ENCODE measurements around the gene CACFD1. TPM values are rescaled to one million over a fixed set of nuclear protein-coding genes. Genes with fewer than 3 reads are reported as not detected.

Gene CACFD1
- total and polyA plus RNA-seq, 7 experiments from 2014 or later = 0.56 to 4.7 (median 3.1) TPM

- Mint-ChIP-seq H3K27me3 (peaks cover 0 to 6% (median 0%) of the 10 kb centered on the region in 5 donors), H3K36me3 (no peaks in the 10 kb centered on the region), H3K9me3 (peaks cover 0 to 4% (median 0%) of the 10 kb centered on the region in 11 donors), H3K4me1 (no peaks in the 10 kb centered on the region), H3K27ac (no peak overlapping the region), H3K4me3 (no peak overlapping the region)
- intact Hi-C loops (cut with micrococcal nuclease) = no loop called here
- ATAC-seq = no peak
- Histone ChIP-seq H3K9me3 (ENCODE audit: control insufficient read depth in 2 of 3, low read length in 3 of 3) (no peaks in the 10 kb centered on the region), H3K27ac (ENCODE audit: low read depth, low read length) (no peak overlapping the region), H3K27me3 (ENCODE audit: control insufficient read depth in 2 of 2, insufficient read depth in 2 of 2, low read length in 2 of 2) (no peaks in the 10 kb centered on the region), H3K36me3 (ENCODE audit: control insufficient read depth in 2 of 3, insufficient read depth in 3 of 3, low read length in 3 of 3) (no peaks in the 10 kb centered on the region), H3K4me3 (ENCODE audit: low read length) (no peak overlapping the region), H3K4me1 (ENCODE audit: control insufficient read depth in 2 of 2, insufficient read depth in 2 of 2, low read length in 2 of 2) (no peaks in the 10 kb centered on the region)
- no peak for DNase-seq
- ChIA-PET POLR2A (no interaction called here), CTCF (interaction anchor here (0.6 to 1.9 kb wide), 4 partner anchors 8 to 331 kb away, joined by 3 to 13 read pairs (median 4); no protein-coding TSS in a partner anchor)
Observed at GRCh38 chr9:133494636-133495326, 35.0 kb downstream of the CACFD1 start.

DNA sequence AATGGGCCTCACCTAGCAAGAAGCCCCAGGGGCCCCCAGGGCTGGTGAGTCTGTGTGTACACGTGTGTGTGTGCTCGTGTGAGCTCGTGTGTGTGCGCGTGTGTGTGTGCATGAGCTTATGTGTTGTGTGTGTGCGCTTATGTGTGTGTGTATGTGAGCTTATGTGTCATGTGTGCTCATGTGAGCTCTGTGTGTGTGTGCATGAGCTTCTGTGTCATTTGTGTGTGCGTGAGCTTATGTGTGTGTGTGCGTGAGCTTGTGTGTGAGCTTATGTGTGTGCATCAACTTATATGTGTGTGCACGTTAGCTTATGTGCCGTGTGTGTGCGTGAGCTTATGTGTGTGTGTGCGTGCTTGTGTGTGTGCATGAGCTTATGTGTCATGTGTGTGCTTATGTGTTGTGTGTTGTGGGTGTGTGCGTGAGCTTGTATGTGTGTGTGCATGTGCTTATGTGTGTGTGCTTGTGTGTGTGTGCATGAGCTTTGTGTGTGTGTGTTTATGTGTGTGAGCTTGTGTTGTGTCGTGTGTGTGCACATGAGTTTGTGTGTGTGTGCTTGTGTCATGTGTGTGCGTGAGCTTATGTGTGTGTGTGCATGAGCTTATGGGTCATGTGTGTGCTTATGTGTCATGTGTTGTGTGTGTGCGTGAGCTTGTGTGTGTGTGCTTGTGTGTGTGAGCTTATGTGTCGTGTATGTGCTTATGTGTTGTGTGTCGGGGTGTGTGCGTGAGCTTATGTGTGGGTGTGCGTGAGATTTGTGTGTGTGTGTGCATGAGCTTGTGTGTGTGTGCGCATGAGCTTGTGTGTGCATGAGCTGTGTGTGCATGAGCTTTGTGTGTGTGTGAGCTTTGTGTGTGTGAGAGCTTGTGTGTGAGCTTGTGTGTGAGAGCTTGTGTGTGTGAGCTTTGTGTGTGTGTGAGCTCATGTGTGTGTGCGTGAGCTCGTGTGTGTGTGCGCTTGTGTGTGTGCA is 35.8 kb downstream of the CACFD1 start:
- no peak for DNase-seq
- Mint-ChIP-seq H3K27me3 (peaks cover 0 to 6% (median 0%) of the 10 kb centered on the region in 5 donors), H3K4me3 (no peak overlapping the region), H3K27ac (no peak overlapping the region), H3K9me3 (peaks cover 0 to 6% (median 0%) of the 10 kb centered on the region in 11 donors), H3K36me3 (no peaks in the 10 kb centered on the region), H3K4me1 (no peaks in the 10 kb centered on the region)
- ATAC-seq = no peak
- H3K27ac ChIP-seq (ENCODE audit: low read depth, low read length) = no peak overlapping the region
- no peaks in the 10 kb centered on the region for H3K36me3 ChIP-seq (ENCODE audit: control insufficient read depth in 2 of 3, insufficient read depth in 3 of 3, low read length in 3 of 3)
- no peaks in the 10 kb centered on the region for H3K27me3 ChIP-seq (ENCODE audit: control insufficient read depth in 2 of 2, insufficient read depth in 2 of 2, low read length in 2 of 2)
- ChIA-PET CTCF (interaction anchor here (0.6 to 1.9 kb wide), 5 partner anchors 9 to 314 kb away, joined by 3 to 13 read pairs (median 3); no protein-coding TSS in a partner anchor), POLR2A (interaction anchor here (2.3 kb wide), 1 partner anchor 14 kb away, joined by 13 read pairs; no protein-coding TSS in a partner anchor)
- intact Hi-C loops (cut with micrococcal nuclease) = no loop called here
- no peak overlapping the region for H3K4me3 ChIP-seq (ENCODE audit: low read length)
- H3K9me3 ChIP-seq (ENCODE audit: control insufficient read depth in 2 of 3, low read length in 3 of 3) = no peaks in the 10 kb centered on the region
- no peaks in the 10 kb centered on the region for H3K4me1 ChIP-seq (ENCODE audit: control insufficient read depth in 2 of 2, insufficient read depth in 2 of 2, low read length in 2 of 2)

DNA sequence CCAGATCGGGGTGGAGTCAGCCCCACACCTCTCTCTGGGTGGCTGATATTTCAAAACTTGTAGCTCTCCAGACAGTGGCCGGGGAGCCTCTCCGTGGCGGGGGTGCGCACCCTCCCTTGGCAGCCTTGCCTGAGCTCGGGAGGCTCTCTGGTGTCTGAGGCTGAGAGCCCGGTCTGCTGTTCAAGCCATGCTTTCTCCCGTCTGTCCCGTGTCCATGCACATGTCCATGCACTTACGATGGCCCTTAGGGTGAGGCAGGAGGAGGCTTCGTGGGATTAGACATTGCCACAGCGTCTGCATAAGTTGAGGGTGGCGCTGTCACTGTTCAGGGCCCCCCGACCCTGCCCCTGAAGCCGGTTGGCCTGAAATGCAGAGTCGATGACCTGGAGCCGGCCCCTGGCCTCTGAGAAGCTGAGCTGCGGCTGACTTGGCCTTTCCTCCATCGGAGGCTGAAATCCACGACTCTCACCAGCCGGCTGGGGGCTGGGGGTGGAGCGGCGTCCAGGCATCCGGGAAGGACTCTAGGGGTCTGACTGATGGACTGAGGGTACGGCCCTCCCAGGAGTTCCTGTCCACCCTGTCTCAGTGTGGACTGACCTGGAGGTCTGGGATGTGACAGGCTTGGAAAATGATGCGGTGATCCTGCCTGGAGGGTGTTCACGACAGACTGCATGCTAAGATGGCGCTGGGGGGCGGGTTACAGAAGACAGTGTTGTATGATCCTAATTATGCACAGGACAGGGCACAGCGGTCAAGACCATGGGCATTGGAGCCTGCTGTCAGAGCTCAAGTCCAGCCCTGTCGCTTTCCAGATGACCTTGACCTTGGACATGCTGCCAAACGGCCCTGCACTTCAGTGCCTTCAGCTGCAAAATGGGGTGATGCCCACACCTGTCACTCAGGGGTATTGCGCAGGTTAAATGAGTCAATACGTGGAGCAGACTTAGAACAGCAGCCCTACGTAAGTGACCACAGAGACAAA is 37.4 kb downstream of the CACFD1 start:
- H3K9me3 ChIP-seq (ENCODE audit: control insufficient read depth in 2 of 3, low read length in 3 of 3) = peaks cover 0 to 8% (median 0%) of the 10 kb centered on the region in 3 experiments
- H3K27ac ChIP-seq (ENCODE audit: low read depth, low read length) = no peak overlapping the region
- POLR2A ChIA-PET = interaction anchor here (2.3 kb wide), 1 partner anchor 12 kb away, joined by 13 read pairs; no protein-coding TSS in a partner anchor
- CTCF ChIA-PET = interaction anchor here (0.7 to 1.9 kb wide), 2 partner anchors 11 to 311 kb away, joined by 3 to 13 read pairs; no protein-coding TSS in a partner anchor
- no peak for DNase-seq
- no peak overlapping the region for H3K4me3 ChIP-seq (ENCODE audit: low read length)
- peaks cover 0 to 11% (median 3%) of the 10 kb centered on the region in 5 donors for H3K36me3 Mint-ChIP-seq
- no peak overlapping the region for H3K4me3 Mint-ChIP-seq
- H3K4me1 ChIP-seq (ENCODE audit: control insufficient read depth in 2 of 2, insufficient read depth in 2 of 2, low read length in 2 of 2) = no peaks in the 10 kb centered on the region
- no peaks in the 10 kb centered on the region for H3K36me3 ChIP-seq (ENCODE audit: control insufficient read depth in 2 of 3, insufficient read depth in 3 of 3, low read length in 3 of 3)
- peak overlapping the region in 1 of 9 donors; percentile 65 for H3K27ac Mint-ChIP-seq
- ATAC-seq = no peak
- intact Hi-C loops (cut with micrococcal nuclease) = no loop called here
- peaks cover 0 to 8% (median 0%) of the 10 kb centered on the region in 5 donors for H3K27me3 Mint-ChIP-seq
- no peaks in the 10 kb centered on the region for H3K27me3 ChIP-seq (ENCODE audit: control insufficient read depth in 2 of 2, insufficient read depth in 2 of 2, low read length in 2 of 2)
- peaks cover 4 to 18% (median 8%) of the 10 kb centered on the region in 11 donors for H3K9me3 Mint-ChIP-seq
- no peaks in the 10 kb centered on the region for H3K4me1 Mint-ChIP-seq

GRCh38 chr9:133499132-133499891 is 39.5 kb downstream of the CACFD1 start:
- intact Hi-C loops (cut with micrococcal nuclease) = no loop called here
- Mint-ChIP-seq H3K36me3 (peaks cover 0 to 17% (median 4%) of the 10 kb centered on the region in 5 donors), H3K9me3 (peaks cover 4 to 24% (median 16%) of the 10 kb centered on the region in 11 donors), H3K4me1 (no peaks in the 10 kb centered on the region), H3K4me3 (no peak overlapping the region), H3K27me3 (peaks cover 0 to 10% (median 0%) of the 10 kb centered on the region in 5 donors), H3K27ac (no peak overlapping the region)
- POLR2A ChIA-PET = interaction anchor here (0.6 to 1.3 kb wide), 2 partner anchors 10 to 637 kb away, joined by 3 to 4 read pairs; partner anchors contain the start of gene WDR5
- Histone ChIP-seq H3K4me3 (ENCODE audit: low read length) (no peak overlapping the region), H3K9me3 (ENCODE audit: control insufficient read depth in 2 of 3, low read length in 3 of 3) (peaks cover 0 to 8% (median 0%) of the 10 kb centered on the region in 3 experiments), H3K27ac (ENCODE audit: low read depth, low read length) (no peak overlapping the region), H3K4me1 (ENCODE audit: control insufficient read depth in 2 of 2, insufficient read depth in 2 of 2, low read length in 2 of 2) (no peaks in the 10 kb centered on the region), H3K36me3 (ENCODE audit: control insufficient read depth in 2 of 3, insufficient read depth in 3 of 3, low read length in 3 of 3) (no peaks in the 10 kb centered on the region), H3K27me3 (ENCODE audit: control insufficient read depth in 2 of 2, insufficient read depth in 2 of 2, low read length in 2 of 2) (no peaks in the 10 kb centered on the region)
- DNase-seq (no peak), ATAC-seq (no peak)
- CTCF ChIA-PET = interaction anchor here (0.6 to 1.3 kb wide), 4 partner anchors 10 to 351 kb away, joined by 3 to 5 read pairs (median 3); no protein-coding TSS in a partner anchor

GRCh38 chr9:133499892-133500270 is 40.1 kb downstream of the CACFD1 start:
- ChIA-PET POLR2A (interaction anchor here (0.6 to 1.9 kb wide), 3 partner anchors 9 to 636 kb away, joined by 3 to 5 read pairs (median 4); partner anchors contain the start of gene WDR5), CTCF (interaction anchor here (0.6 to 1.3 kb wide), 3 partner anchors 11 to 110 kb away, joined by 3 to 5 read pairs (median 3); no protein-coding TSS in a partner anchor)
- intact Hi-C loops (cut with micrococcal nuclease) = no loop called here
- H3K4me1 Mint-ChIP-seq = no peaks in the 10 kb centered on the region
- peaks cover 4 to 24% (median 16%) of the 10 kb centered on the region in 11 donors for H3K9me3 Mint-ChIP-seq
- Histone ChIP-seq H3K27me3 (ENCODE audit: control insufficient read depth in 2 of 2, insufficient read depth in 2 of 2, low read length in 2 of 2) (no peaks in the 10 kb centered on the region), H3K4me3 (ENCODE audit: low read length) (no peak overlapping the region), H3K9me3 (ENCODE audit: control insufficient read depth in 2 of 3, low read length in 3 of 3) (peaks cover 0 to 8% (median 0%) of the 10 kb centered on the region in 3 experiments), H3K4me1 (ENCODE audit: control insufficient read depth in 2 of 2, insufficient read depth in 2 of 2, low read length in 2 of 2) (no peaks in the 10 kb centered on the region), H3K36me3 (ENCODE audit: control insufficient read depth in 2 of 3, insufficient read depth in 3 of 3, low read length in 3 of 3) (no peaks in the 10 kb centered on the region), H3K27ac (ENCODE audit: low read depth, low read length) (no peak overlapping the region)
- H3K27ac Mint-ChIP-seq = no peak overlapping the region
- H3K27me3 Mint-ChIP-seq = peaks cover 0 to 10% (median 0%) of the 10 kb centered on the region in 5 donors
- peaks cover 0 to 17% (median 4%) of the 10 kb centered on the region in 5 donors for H3K36me3 Mint-ChIP-seq
- ATAC-seq (no peak), DNase-seq (no peak)
- H3K4me3 Mint-ChIP-seq = no peak overlapping the region
